HCT116 (cell line): ENCODE results near the gene CHCHD5. TPM values are rescaled to one million over a fixed set of nuclear protein-coding genes. Genes with fewer than 3 reads are reported as not detected.

Experiments
- ATAC-seq: fragments of 200-7000 bp; cut with Tn5 transposase; 2 replicates; pipeline ENCODE4 v1.9.1; 2020; ENCODE audit warnings: mild to moderate bottlenecking, moderate library complexity
- BruUV-seq: library from RNA; stranded (reverse); fragments of 400-500 nt; replicated peaks from 2 replicates; lab custom pipeline; 2021; lab: Mats Ljungman, UMichigan
- CTCF ChIA-PET: fragments of 300-600 bp; sonication (Branson Sonifier 250); formaldehyde crosslinking; loops from one replicate; lab custom pipeline; 2021; ENCODE audit warnings: antibody characterized with exemption; lab: Charles Lee
- POLR2A ChIA-PET: fragments of 300-600, 350-600 bp; sonication (Branson Sonifier 250); formaldehyde crosslinking; loops from one replicate; lab custom pipeline; 2021; ENCODE audit warnings: antibody characterized with exemption; lab: Charles Lee
- RAD21 ChIA-PET, 2 experiments: fragments of 300-600 bp; sonication (Branson Sonifier 250); formaldehyde crosslinking; loops; one replicate each; lab custom pipeline; 2023; ENCODE audit warnings: low total read pairs in 2 of 2; ENCODE audit not compliant: uncharacterized antibody in 2 of 2, unreplicated experiment in 2 of 2, low non-redundant PET in 1 of 2; lab: Charles Lee
- DNase-seq: peaks from one replicate; pipeline ENCODE4 v3.0.0-alpha.2; 2010; ENCODE audit warnings: low read depth, low spot score
- H2AFZ ChIP-seq: fragments of 200-600 bp; shearing (Covaris generic), sonication (generic); 2 replicates; pipeline ENCODE4 v1.6.1; 2017; ENCODE audit warnings: low read depth, mixed run types, mixed read lengths, antibody characterized with exemption, low read length; ENCODE audit not compliant: poor library complexity, severe bottlenecking
- H3K27ac ChIP-seq: 2 replicates; pipeline ENCODE4 v1.5.1; 2012; ENCODE audit warnings: low read depth, low read length
- H3K27me3 ChIP-seq: fragments of 200-600 bp; sonication (generic); 2 replicates; pipeline ENCODE4 v1.6.1; 2016; ENCODE audit warnings: mixed run types, low read length, mixed read lengths; ENCODE audit not compliant: insufficient read depth
- H3K36me3 ChIP-seq, 2 experiments: fragments of 200-500 bp in 1 of 2; fragments of 200-600 bp in 1 of 2; sonication (Bioruptor generic) in 1 of 2; sonication (generic) in 1 of 2; 2 replicates each; pipeline versions ENCODE4 v1.5.1 to v1.6.1; 2014 to 2016; ENCODE audit warnings: low read length in 2 of 2, inconsistent platforms in 1 of 2, mixed read lengths in 1 of 2, mixed run types in 1 of 2; ENCODE audit not compliant: insufficient read depth in 2 of 2, control insufficient read depth in 1 of 2
- H3K4me1 ChIP-seq, 2 experiments: fragments of 200-600 bp in 1 of 2; sonication (generic) in 1 of 2; 2 replicates each; pipeline versions ENCODE4 v1.5.1 to v1.6.1; 2012 to 2017; ENCODE audit warnings: low read length in 2 of 2, inconsistent platforms in 1 of 2, mild to moderate bottlenecking in 1 of 2, mixed read lengths in 1 of 2, mixed run types in 1 of 2, moderate library complexity in 1 of 2; ENCODE audit not compliant: insufficient read depth in 2 of 2, control insufficient read depth in 1 of 2
- H3K4me2 ChIP-seq: fragments of 200-600 bp; sonication (generic); 2 replicates; pipeline ENCODE4 v1.6.1; 2017; ENCODE audit warnings: mixed run types, low read length, mixed read lengths
- H3K4me3 ChIP-seq, 2 experiments: fragments of 200-600 bp in 1 of 2; sonication (generic) in 1 of 2; replicated peaks in 1 of 2; 2 replicates each; pipeline ENCODE4 v1.5.1; 2011 to 2016; ENCODE audit warnings: low read length in 2 of 2, control low read depth in 1 of 2, low read depth in 1 of 2, mild to moderate bottlenecking in 1 of 2, mixed read lengths in 1 of 2, mixed run types in 1 of 2
- H3K79me2 ChIP-seq: fragments of 200-600 bp; sonication (generic); 2 replicates; pipeline ENCODE4 v1.6.1; 2017; ENCODE audit warnings: mild to moderate bottlenecking, mixed run types, low read length, moderate library complexity, mixed read lengths; ENCODE audit not compliant: insufficient read depth
- H3K9ac ChIP-seq: fragments of 200-600 bp; sonication (generic); 2 replicates; pipeline ENCODE4 v1.6.1; 2016; ENCODE audit warnings: low read length, mixed read lengths
- H3K9me2 ChIP-seq: fragments of 200-600 bp; sonication (generic), shearing (Covaris generic); 2 replicates; pipeline ENCODE4 v1.6.1; 2017; ENCODE audit warnings: mixed run types, mild to moderate bottlenecking, moderate library complexity; ENCODE audit not compliant: insufficient read depth
- H3K9me3 ChIP-seq, 2 experiments: fragments of 200-500 bp in 1 of 2; fragments of 200-600 bp in 1 of 2; sonication (Bioruptor generic) in 1 of 2; sonication (generic) in 1 of 2; 2 replicates each; pipeline ENCODE4 v1.6.1; 2014 to 2017; ENCODE audit warnings: low read length in 2 of 2, mixed read lengths in 2 of 2, inconsistent platforms in 1 of 2, low read depth in 1 of 2, mild to moderate bottlenecking in 1 of 2, mixed run types in 1 of 2, moderate library complexity in 1 of 2; ENCODE audit not compliant: control insufficient read depth in 1 of 2, insufficient read depth in 1 of 2
- H4K20me1 ChIP-seq: fragments of 200-600 bp; sonication (generic), shearing (Covaris generic); 2 replicates; pipeline ENCODE4 v1.6.1; 2017; ENCODE audit warnings: mixed run types, mild to moderate bottlenecking, moderate library complexity; ENCODE audit not compliant: insufficient read depth
- CBX3 ChIP-seq: IDR thresholded peaks from 2 replicates; pipeline ENCODE4 v1.6.1; 2012; ENCODE audit warnings: low read depth
- ELF1 ChIP-seq: IDR thresholded peaks from 2 replicates; pipeline ENCODE4 v1.6.1; 2012; ENCODE audit warnings: low read depth, borderline replicate concordance
- EZH2phosphoT487 ChIP-seq: fragments of 200-600 bp; IDR thresholded peaks from 2 replicates; pipeline ENCODE4 v1.6.1; 2018; ENCODE audit warnings: antibody characterized with exemption, borderline replicate concordance
- FOSL1 ChIP-seq: IDR thresholded peaks from 2 replicates; pipeline ENCODE4 v1.6.1; 2012; ENCODE audit warnings: low read depth
- JUND ChIP-seq: IDR thresholded peaks from 2 replicates; pipeline ENCODE4 v1.6.1; 2012
- POLR2A ChIP-seq: IDR thresholded peaks from 2 replicates; pipeline ENCODE4 v1.7.0; 2011; ENCODE audit warnings: borderline replicate concordance; ENCODE audit not compliant: insufficient read depth, insufficient read length; ENCODE audit errors: extremely low read depth
- POLR2AphosphoS5 ChIP-seq: IDR thresholded peaks from 2 replicates; pipeline ENCODE4 v1.6.1; 2011; ENCODE audit warnings: mild to moderate bottlenecking, low read depth, low read length, moderate library complexity
- RAD21 ChIP-seq: IDR thresholded peaks from 2 replicates; pipeline ENCODE4 v1.6.1; 2012; ENCODE audit warnings: low read depth, mild to moderate bottlenecking
- SRF ChIP-seq: IDR thresholded peaks from 2 replicates; pipeline ENCODE4 v1.6.1; 2012; ENCODE audit warnings: low read depth
- TCF7L2 ChIP-seq: IDR thresholded peaks from 2 replicates; pipeline ENCODE4 v1.7.0; 2011; ENCODE audit warnings: borderline replicate concordance, inconsistent platforms; ENCODE audit not compliant: insufficient read depth, insufficient read length; ENCODE audit errors: extremely low read depth
- YY1 ChIP-seq: IDR thresholded peaks from 2 replicates; pipeline ENCODE4 v1.6.1; 2011; ENCODE audit warnings: low read length, low read depth, moderate library complexity, mild to moderate bottlenecking; ENCODE audit not compliant: insufficient replicate concordance; ENCODE audit errors: extremely low read depth
- ZFX ChIP-seq: fragments of 450-650 bp; IDR thresholded peaks from 2 replicates; pipeline ENCODE4 v1.6.1; 2017
- ZNF274 ChIP-seq: fragments of 200-500 bp; sonication (Bioruptor generic); IDR thresholded peaks from 2 replicates; pipeline ENCODE4 v1.6.1; 2014; ENCODE audit warnings: mild to moderate bottlenecking, low read depth, low read length, inconsistent platforms
- intact Hi-C: fragments of 100-400 bp; cut with micrococcal nuclease; formaldehyde crosslinking; loops from 2 replicates; pipeline ENCODE4 v1.10.0; 2022
- total RNA-seq: library from RNA; stranded (reverse); gene quantifications from one replicate; pipeline ENCODE4 v1.2.1, GENCODE V29; 2021; ENCODE audit not compliant: unreplicated experiment
- TF ChIP-seq, protein P1 (sequence below), 3 experiments: fragments of 200-600 bp in 1 of 3; sonication (generic) in 1 of 3; IDR thresholded peaks in 2 of 3; conservative IDR thresholded peaks in 1 of 3; 2 replicates each; pipeline ENCODE4 v1.5.1; 2012 to 2017; ENCODE audit warnings: low read depth in 2 of 3, low read length in 2 of 3, antibody characterized with exemption in 1 of 3, borderline replicate concordance in 1 of 3, control low read depth in 1 of 3, mild to moderate bottlenecking in 1 of 3, mixed read lengths in 1 of 3, mixed run types in 1 of 3, moderate library complexity in 1 of 3; ENCODE audit not compliant: insufficient read depth in 1 of 3
- TF ChIP-seq, protein P2 (sequence below): IDR thresholded peaks from 2 replicates; pipeline ENCODE4 v1.6.1; 2011; ENCODE audit warnings: mild to moderate bottlenecking, low read length, moderate library complexity; ENCODE audit not compliant: insufficient replicate concordance; ENCODE audit errors: extremely low read depth
- TF ChIP-seq, protein P3 (sequence below): IDR thresholded peaks from 2 replicates; pipeline ENCODE4 v1.6.1; 2012
- TF ChIP-seq, protein P4 (sequence below): IDR thresholded peaks from 2 replicates; pipeline ENCODE4 v1.6.1; 2012
- TF ChIP-seq, protein P5 (sequence below): IDR thresholded peaks from 2 replicates; pipeline ENCODE4 v1.6.1; 2012; ENCODE audit warnings: low read depth

CHCHD5 gene
- total RNA-seq, 1 experiment from 2014 or later: 49.8 TPM

DNA sequence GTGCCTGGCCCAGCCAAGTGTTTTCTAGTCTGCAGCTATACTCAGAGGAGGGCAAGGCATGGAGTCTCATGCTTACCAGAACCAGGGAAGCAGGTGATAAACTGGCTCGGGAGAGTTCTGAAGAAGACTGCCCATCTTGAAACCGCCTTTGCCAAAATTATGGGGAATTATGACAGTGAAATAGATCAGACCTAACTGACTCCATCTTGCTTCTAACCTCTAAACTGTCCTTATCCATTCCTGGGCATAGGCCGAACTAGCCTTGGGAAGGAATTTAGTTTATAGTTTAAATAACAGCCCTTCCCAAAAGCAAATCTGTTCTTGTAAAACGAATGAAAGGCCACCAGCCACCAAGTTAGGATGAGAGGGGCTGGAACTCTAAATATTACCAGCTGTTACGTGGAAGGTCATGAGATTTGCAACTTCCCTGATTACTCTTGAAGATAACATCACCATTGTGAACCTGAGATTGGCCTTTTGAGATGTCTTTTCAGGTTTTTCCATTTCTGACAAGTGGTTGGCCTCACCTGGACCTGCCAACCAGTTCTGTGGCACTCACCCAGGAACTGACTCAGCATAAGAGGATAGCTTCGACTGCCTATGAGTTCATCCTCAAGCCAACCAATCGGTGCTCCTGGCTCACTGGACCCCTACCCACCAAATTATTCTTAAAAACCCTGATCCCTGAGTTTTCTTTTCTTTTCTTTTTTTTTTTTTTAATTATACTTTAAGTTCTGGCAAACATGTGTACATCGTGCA lies 23.4 kb downstream of the CHCHD5 start:
- no peak for DNase-seq

More for the DNA sequence above, 23.4 kb downstream of the CHCHD5 start:
- TF ChIP-seq ELF1: no peak
- TF ChIP-seq POLR2A: no peak
- no peak for TF ChIP-seq RAD21
- no peak for TF ChIP-seq ZFX
- TF ChIP-seq SRF: no peak
- TF ChIP-seq YY1: no peak
- TF ChIP-seq TCF7L2: no peak
- no peak for TF ChIP-seq ZNF274
- TF ChIP-seq, protein P1, sequence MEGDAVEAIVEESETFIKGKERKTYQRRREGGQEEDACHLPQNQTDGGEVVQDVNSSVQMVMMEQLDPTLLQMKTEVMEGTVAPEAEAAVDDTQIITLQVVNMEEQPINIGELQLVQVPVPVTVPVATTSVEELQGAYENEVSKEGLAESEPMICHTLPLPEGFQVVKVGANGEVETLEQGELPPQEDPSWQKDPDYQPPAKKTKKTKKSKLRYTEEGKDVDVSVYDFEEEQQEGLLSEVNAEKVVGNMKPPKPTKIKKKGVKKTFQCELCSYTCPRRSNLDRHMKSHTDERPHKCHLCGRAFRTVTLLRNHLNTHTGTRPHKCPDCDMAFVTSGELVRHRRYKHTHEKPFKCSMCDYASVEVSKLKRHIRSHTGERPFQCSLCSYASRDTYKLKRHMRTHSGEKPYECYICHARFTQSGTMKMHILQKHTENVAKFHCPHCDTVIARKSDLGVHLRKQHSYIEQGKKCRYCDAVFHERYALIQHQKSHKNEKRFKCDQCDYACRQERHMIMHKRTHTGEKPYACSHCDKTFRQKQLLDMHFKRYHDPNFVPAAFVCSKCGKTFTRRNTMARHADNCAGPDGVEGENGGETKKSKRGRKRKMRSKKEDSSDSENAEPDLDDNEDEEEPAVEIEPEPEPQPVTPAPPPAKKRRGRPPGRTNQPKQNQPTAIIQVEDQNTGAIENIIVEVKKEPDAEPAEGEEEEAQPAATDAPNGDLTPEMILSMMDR (IDR thresholded peaks at IDR 0.05 in 2 of 3, conservative IDR thresholded peaks at IDR 0.05 in 1 of 3; ENCODE audit: borderline replicate concordance in 1 of 3, insufficient read depth in 1 of 3, low read depth in 2 of 3, low read length in 2 of 3): no peak
- TF ChIP-seq, protein P2, sequence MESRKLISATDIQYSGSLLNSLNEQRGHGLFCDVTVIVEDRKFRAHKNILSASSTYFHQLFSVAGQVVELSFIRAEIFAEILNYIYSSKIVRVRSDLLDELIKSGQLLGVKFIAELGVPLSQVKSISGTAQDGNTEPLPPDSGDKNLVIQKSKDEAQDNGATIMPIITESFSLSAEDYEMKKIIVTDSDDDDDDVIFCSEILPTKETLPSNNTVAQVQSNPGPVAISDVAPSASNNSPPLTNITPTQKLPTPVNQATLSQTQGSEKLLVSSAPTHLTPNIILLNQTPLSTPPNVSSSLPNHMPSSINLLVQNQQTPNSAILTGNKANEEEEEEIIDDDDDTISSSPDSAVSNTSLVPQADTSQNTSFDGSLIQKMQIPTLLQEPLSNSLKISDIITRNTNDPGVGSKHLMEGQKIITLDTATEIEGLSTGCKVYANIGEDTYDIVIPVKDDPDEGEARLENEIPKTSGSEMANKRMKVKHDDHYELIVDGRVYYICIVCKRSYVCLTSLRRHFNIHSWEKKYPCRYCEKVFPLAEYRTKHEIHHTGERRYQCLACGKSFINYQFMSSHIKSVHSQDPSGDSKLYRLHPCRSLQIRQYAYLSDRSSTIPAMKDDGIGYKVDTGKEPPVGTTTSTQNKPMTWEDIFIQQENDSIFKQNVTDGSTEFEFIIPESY: no peak
- TF ChIP-seq, protein P3, sequence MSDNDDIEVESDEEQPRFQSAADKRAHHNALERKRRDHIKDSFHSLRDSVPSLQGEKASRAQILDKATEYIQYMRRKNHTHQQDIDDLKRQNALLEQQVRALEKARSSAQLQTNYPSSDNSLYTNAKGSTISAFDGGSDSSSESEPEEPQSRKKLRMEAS: no peak
- no peak for TF ChIP-seq EZH2phosphoT487
- TF ChIP-seq JUND: no peak
- TF ChIP-seq CBX3: no peak
- TF ChIP-seq, protein P4, sequence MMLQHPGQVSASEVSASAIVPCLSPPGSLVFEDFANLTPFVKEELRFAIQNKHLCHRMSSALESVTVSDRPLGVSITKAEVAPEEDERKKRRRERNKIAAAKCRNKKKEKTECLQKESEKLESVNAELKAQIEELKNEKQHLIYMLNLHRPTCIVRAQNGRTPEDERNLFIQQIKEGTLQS: no peak
- no peak for TF ChIP-seq POLR2AphosphoS5
- no peak for TF ChIP-seq FOSL1
- TF ChIP-seq, protein P5, sequence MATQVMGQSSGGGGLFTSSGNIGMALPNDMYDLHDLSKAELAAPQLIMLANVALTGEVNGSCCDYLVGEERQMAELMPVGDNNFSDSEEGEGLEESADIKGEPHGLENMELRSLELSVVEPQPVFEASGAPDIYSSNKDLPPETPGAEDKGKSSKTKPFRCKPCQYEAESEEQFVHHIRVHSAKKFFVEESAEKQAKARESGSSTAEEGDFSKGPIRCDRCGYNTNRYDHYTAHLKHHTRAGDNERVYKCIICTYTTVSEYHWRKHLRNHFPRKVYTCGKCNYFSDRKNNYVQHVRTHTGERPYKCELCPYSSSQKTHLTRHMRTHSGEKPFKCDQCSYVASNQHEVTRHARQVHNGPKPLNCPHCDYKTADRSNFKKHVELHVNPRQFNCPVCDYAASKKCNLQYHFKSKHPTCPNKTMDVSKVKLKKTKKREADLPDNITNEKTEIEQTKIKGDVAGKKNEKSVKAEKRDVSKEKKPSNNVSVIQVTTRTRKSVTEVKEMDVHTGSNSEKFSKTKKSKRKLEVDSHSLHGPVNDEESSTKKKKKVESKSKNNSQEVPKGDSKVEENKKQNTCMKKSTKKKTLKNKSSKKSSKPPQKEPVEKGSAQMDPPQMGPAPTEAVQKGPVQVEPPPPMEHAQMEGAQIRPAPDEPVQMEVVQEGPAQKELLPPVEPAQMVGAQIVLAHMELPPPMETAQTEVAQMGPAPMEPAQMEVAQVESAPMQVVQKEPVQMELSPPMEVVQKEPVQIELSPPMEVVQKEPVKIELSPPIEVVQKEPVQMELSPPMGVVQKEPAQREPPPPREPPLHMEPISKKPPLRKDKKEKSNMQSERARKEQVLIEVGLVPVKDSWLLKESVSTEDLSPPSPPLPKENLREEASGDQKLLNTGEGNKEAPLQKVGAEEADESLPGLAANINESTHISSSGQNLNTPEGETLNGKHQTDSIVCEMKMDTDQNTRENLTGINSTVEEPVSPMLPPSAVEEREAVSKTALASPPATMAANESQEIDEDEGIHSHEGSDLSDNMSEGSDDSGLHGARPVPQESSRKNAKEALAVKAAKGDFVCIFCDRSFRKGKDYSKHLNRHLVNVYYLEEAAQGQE: no peak
- TF ChIP-seq, all 23 proteins: peak for 0
- intact Hi-C loops: no loop called here
- Histone ChIP-seq H3K4me2 (no peak overlapping the region), H4K20me1 (no peaks in the 10 kb centered on the region), H3K9ac (no peak overlapping the region), H3K36me3 (no peaks in the 10 kb centered on the region), H3K4me3 (no peak overlapping the region), H3K27ac (no peak overlapping the region), H3K27me3 (no peaks in the 10 kb centered on the region), H3K79me2 (no peaks in the 10 kb centered on the region), H2AFZ (no peak overlapping the region), H3K9me3 (no peaks in the 10 kb centered on the region), H3K9me2 (no peaks in the 10 kb centered on the region), H3K4me1 (0 out of 4 replicates have a peak, but pooled peaks cover 0 to 3% of the 10 kb centered on the region in 2 experiments)
- ChIA-PET RAD21 (no interaction called here), CTCF (interaction anchor here (0.8 to 1.1 kb wide), 2 partner anchors 19 to 21 kb away, joined by 3 to 4 read pairs; no protein-coding TSS in a partner anchor), POLR2A (interaction anchor here (1.1 kb wide), 1 partner anchor 23 kb away, joined by 4 read pairs; no protein-coding TSS in a partner anchor)
- ATAC-seq: no peak
- BruUV-seq: no TSS peak
